Right cardiac atrium (tissue), 5 donors: ENCODE data around the gene TRIM45. TPM values are rescaled to one million over a fixed set of nuclear protein-coding genes. Genes with fewer than 3 reads are reported as not detected.

Experiments
- microRNA-seq, 2 donors: library from miRNA; unstranded; fragments of <30 nt; microRNA quantifications; one replicate each; pipeline ENCODE4 v1.2.0, GENCODE V29; 2020 to 2021
- polyA plus RNA-seq: library from polyadenylated mRNA; stranded (reverse); fragments of 200-250 nt; gene quantifications from one replicate; pipeline ENCODE4 v1.2.3, GENCODE V29; 2013
- total RNA-seq, 4 donors: library from RNA; stranded (reverse); fragmentation: NEBNext Ultra II Directional; extraction: Animal tissue kit (Norgen Biotek cat#: 25700); gene quantifications; one replicate each; pipeline ENCODE4 v1.2.1, GENCODE V29; 2021
- donor health status: healthy with polysubstance abuse.
- donor health status: DM: no; HTN: yes; CAD: no.
- donor health status: DM: no; HTN: no; CAD: no.
- donor health status: DM: no; HTN: yes; CAD: no; lungs with severe emphysema.
- donor health status: DM: yes; HTN: yes; CAD: no.

Gene TRIM45
- total and polyA plus RNA-seq, 5 donors: 8.9 to 21.9 (median 15.8) TPM

Small RNA genes within 50 kb of the gene (microRNA-seq; reads per million reads assigned to microRNA genes)
- gene MIR942: 2.7 to 3.8 reads per million in 2 donors

Other genes starting within 250 kb of the TRIM45 start
- gene PTGFRN, start 211.8 kb downstream of the TRIM45 start, total RNA-seq: 100 to 1,000 TPM; 151 to 247 (median 163) TPM
- gene PTGFRN, start 211.8 kb downstream of the TRIM45 start, polyA plus RNA-seq: 100 TPM
- 1 to 10 TPM in 3 of 4 donors, under 1 TPM in 1; 0.80 to 3.1 (median 1.4) TPM for gene CD101, start 120.0 kb downstream of the TRIM45 start, total RNA-seq
- 0.48 TPM for gene CD101, start 120.0 kb downstream of the TRIM45 start, polyA plus RNA-seq
- gene TTF2, start 61.4 kb downstream of the TRIM45 start, total RNA-seq: 10 to 100 TPM in 1 of 4 donors, 1 to 10 TPM in 3; 8.7 to 10.6 (median 9.2) TPM
- 2.1 TPM for gene TTF2, start 61.4 kb downstream of the TRIM45 start, polyA plus RNA-seq
- gene VTCN1, start 89.2 kb upstream of the TRIM45 start, total RNA-seq: under 1 TPM in 2 of 4 donors, not detected in 2; 0.11 to 0.25 TPM
- gene VTCN1, start 89.2 kb upstream of the TRIM45 start, polyA plus RNA-seq: 0.05 TPM
- 10 to 100 TPM; 38.1 to 49.0 (median 45.5) TPM for gene MAN1A2, start 245.7 kb upstream of the TRIM45 start, total RNA-seq
- 8.8 TPM for gene MAN1A2, start 245.7 kb upstream of the TRIM45 start, polyA plus RNA-seq